IPS-18c (cell line): ENCODE measurements around the gene LURAP1L.

Experiments used
- H3K4me3 ChIP-seq: 2 replicates; pipeline ENCODE4 v1.7.0; 2013; ENCODE audit warnings: low read depth, mild to moderate bottlenecking, low read length, moderate library complexity; ENCODE audit not compliant: insufficient read depth
- H3K9me3 ChIP-seq: one replicate; pipeline ENCODE4 v1.6.1; 2013; ENCODE audit warnings: mild to moderate bottlenecking, low read length, moderate library complexity; ENCODE audit not compliant: control insufficient read depth, insufficient read depth

LURAP1L gene

GRCh38 chr9:12774861-12775678, at the start of gene LURAP1L:
TSS of gene LURAP1L (plus strand) at chr9:12775020. CDS start at chr9:12775716, 696 bp downstream.
- peak within 1 kb of the TSS; percentile 79 for H3K4me3 ChIP-seq
- no peaks in the 10 kb centered on the region for H3K9me3 ChIP-seq

GRCh38 chr9:12726795-12727194, 48.0 kb upstream of the LURAP1L start:
- Histone ChIP-seq H3K9me3 (no peaks in the 10 kb centered on the region), H3K4me3 (no peak overlapping the region)

GRCh38 chr9:12730198-12730597, 44.6 kb upstream of the LURAP1L start:
- Histone ChIP-seq H3K4me3 (no peak overlapping the region), H3K9me3 (no peaks in the 10 kb centered on the region)

GRCh38 chr9:12730927-12731326, 43.9 kb upstream of the LURAP1L start:
- H3K9me3 ChIP-seq, result no peaks in the 10 kb centered on the region
- H3K4me3 ChIP-seq, result no peak overlapping the region

- Histone ChIP-seq H3K9me3 (no peaks in the 10 kb centered on the region), H3K4me3 (no peak overlapping the region)
Observed at GRCh38 chr9:12732971-12733370, 41.8 kb upstream of the LURAP1L start.

- Histone ChIP-seq H3K4me3 (no peak overlapping the region), H3K9me3 (no peaks in the 10 kb centered on the region)
Observed at GRCh38 chr9:12735665-12736064, 39.2 kb upstream of the LURAP1L start.

GRCh38 chr9:12737871-12738270, 36.9 kb upstream of the LURAP1L start:
- H3K9me3 ChIP-seq, result no peaks in the 10 kb centered on the region
- no peak overlapping the region for H3K4me3 ChIP-seq

- no peaks in the 10 kb centered on the region for H3K9me3 ChIP-seq
- no peak overlapping the region for H3K4me3 ChIP-seq
Observed at GRCh38 chr9:12739014-12739652, 35.7 kb upstream of the LURAP1L start.

- Histone ChIP-seq H3K4me3 (no peak overlapping the region), H3K9me3 (no peaks in the 10 kb centered on the region)
Observed at GRCh38 chr9:12740845-12741244, 34.0 kb upstream of the LURAP1L start.

GRCh38 chr9:12748016-12748415, 26.8 kb upstream of the LURAP1L start:
- H3K9me3 ChIP-seq, result no peaks in the 10 kb centered on the region
- no peak overlapping the region for H3K4me3 ChIP-seq

- H3K4me3 ChIP-seq, result no peak overlapping the region
- no peaks in the 10 kb centered on the region for H3K9me3 ChIP-seq
Observed at GRCh38 chr9:12748954-12749353, 25.9 kb upstream of the LURAP1L start.

- Histone ChIP-seq H3K4me3 (no peak overlapping the region), H3K9me3 (no peaks in the 10 kb centered on the region)
Observed at GRCh38 chr9:12753931-12754330, 20.9 kb upstream of the LURAP1L start.

- Histone ChIP-seq H3K9me3 (no peaks in the 10 kb centered on the region), H3K4me3 (no peak overlapping the region)
Observed at GRCh38 chr9:12759761-12760160, 15.1 kb upstream of the LURAP1L start.

GRCh38 chr9:12760758-12761157, 14.1 kb upstream of the LURAP1L start:
- no peaks in the 10 kb centered on the region for H3K9me3 ChIP-seq
- no peak overlapping the region for H3K4me3 ChIP-seq

GRCh38 chr9:12764150-12764549, 10.7 kb upstream of the LURAP1L start:
- Histone ChIP-seq H3K4me3 (no peak overlapping the region), H3K9me3 (no peaks in the 10 kb centered on the region)

GRCh38 chr9:12765088-12765798, 9.6 kb upstream of the LURAP1L start:
- Histone ChIP-seq H3K4me3 (no peak overlapping the region), H3K9me3 (no peaks in the 10 kb centered on the region)

GRCh38 chr9:12766357-12766756, 8.5 kb upstream of the LURAP1L start:
- no peak overlapping the region for H3K4me3 ChIP-seq
- H3K9me3 ChIP-seq, result no peaks in the 10 kb centered on the region

- no peaks in the 10 kb centered on the region for H3K9me3 ChIP-seq
- no peak overlapping the region for H3K4me3 ChIP-seq
Observed at GRCh38 chr9:12770261-12770660, 4.6 kb upstream of the LURAP1L start.
